Measurements from ENCODE around the gene MINPP1.
"Not testable (repeated sequence)": the region's sequence is repeated elsewhere in the genome, so short reads cannot be mapped to it uniquely, and the experiment has no call there.

The MINPP1 gene

GRCh38 chr10:87504640-87505365 is at the start of gene MINPP1:
MINPP1 (plus strand) TSS chr10:87504893; CDS start chr10:87504916, 23 bp downstream.
- DNase-seq, result peak; percentile 45

- not testable (repeated sequence) for DNase-seq
These were observed 48.0 kb upstream of the MINPP1 start for GRCh38 chr10:87456586-87457220.

GRCh38 chr10:87461751-87462150 is 42.9 kb upstream of the MINPP1 start:
- DNase-seq, result not testable (repeated sequence)

GRCh38 chr10:87466849-87467248 is 37.8 kb upstream of the MINPP1 start:
- DNase-seq, result not testable (repeated sequence)

- not testable (repeated sequence) for DNase-seq
These were observed 16.0 kb upstream of the MINPP1 start for GRCh38 chr10:87488733-87489132.

- DNase-seq, result not testable (repeated sequence)
These were observed 14.4 kb upstream of the MINPP1 start for GRCh38 chr10:87490285-87490684.

- DNase-seq, result not testable (repeated sequence)
These were observed 12.2 kb upstream of the MINPP1 start for GRCh38 chr10:87492450-87492849.

- DNase-seq, result not testable (repeated sequence)
These were observed 9.2 kb upstream of the MINPP1 start for GRCh38 chr10:87495446-87495845.

GRCh38 chr10:87497386-87497785 is 7.3 kb upstream of the MINPP1 start:
- DNase-seq, result not testable (repeated sequence)

GRCh38 chr10:87498106-87498789 is 6.4 kb upstream of the MINPP1 start:
- not testable (repeated sequence) for DNase-seq

- DNase-seq, result no peak
These were observed 4.0 kb upstream of the MINPP1 start for GRCh38 chr10:87500646-87501048.

GRCh38 chr10:87503401-87503800 is 1.3 kb upstream of the MINPP1 start:
- DNase-seq, result no peak

GRCh38 chr10:87503886-87504285 is 807 bp upstream of the MINPP1 start:
- DNase-seq, result no peak

- no peak for DNase-seq
These were observed 420 bp upstream of the MINPP1 start for GRCh38 chr10:87504307-87504639.

GRCh38 chr10:87505366-87506111 is 846 bp downstream of the MINPP1 start:
- no peak for DNase-seq

GRCh38 chr10:87506956-87507355 is 2.3 kb downstream of the MINPP1 start:
- DNase-seq, result no peak

- DNase-seq, result no peak
These were observed 3.3 kb downstream of the MINPP1 start for GRCh38 chr10:87507879-87508483.

GRCh38 chr10:87508837-87509236 is 4.1 kb downstream of the MINPP1 start:
- no peak for DNase-seq

GRCh38 chr10:87510025-87510424 is 5.3 kb downstream of the MINPP1 start:
- no peak for DNase-seq

- no peak for DNase-seq
These were observed 6.8 kb downstream of the MINPP1 start for GRCh38 chr10:87511526-87511925.

- DNase-seq, result no peak
These were observed 14.2 kb downstream of the MINPP1 start for GRCh38 chr10:87518937-87519336.

GRCh38 chr10:87519582-87519981 is 14.9 kb downstream of the MINPP1 start:
- DNase-seq, result no peak

- no peak for DNase-seq
These were observed 19.0 kb downstream of the MINPP1 start for GRCh38 chr10:87523731-87524130.
